HepG2 (cell line): ENCODE results near the gene GRHPR. TPM values are rescaled to one million over a fixed set of nuclear protein-coding genes. Genes with fewer than 3 reads are reported as not detected.

Experiments
- ATAC-seq: fragments of 200-7000 bp; cut with Tn5 transposase; 3 replicates; pipeline ENCODE4 v1.9.1; 2020; ENCODE audit warnings: mild to moderate bottlenecking, moderate library complexity
- BruUV-seq: library from RNA; stranded (reverse); fragments of 400-500 nt; replicated peaks from 2 replicates; lab custom pipeline; 2021; lab: Mats Ljungman, UMichigan
- CTCF ChIA-PET: fragments of 300-600 bp; formaldehyde crosslinking; extraction: SDS; loops from one replicate; lab custom pipeline; 2021; ENCODE audit warnings: low total read pairs, inconsistent platforms, low intra/inter-chr PET ratio; lab: Yijun Ruan, JAX
- POLR2A ChIA-PET: fragments of 350-600 bp; sonication (Branson Sonifier 250); formaldehyde crosslinking; loops from one replicate; lab custom pipeline; 2020; ENCODE audit warnings: antibody characterized with exemption, inconsistent platforms; lab: Yijun Ruan, JAX
- DNase-seq: peaks from one replicate; pipeline ENCODE4 v3.0.0-alpha.2; 2015; ENCODE audit warnings: low spot score
- FAIRE-seq: peaks from 3 replicates; lab custom pipeline; 2011; peaks lifted over from hg19 to GRCh38; lab: Jason Lieb, UNC
- H2AFZ ChIP-seq: one replicate; pipeline ENCODE4 v1.6.1; 2011; ENCODE audit warnings: low read length, inconsistent platforms
- H3K27ac ChIP-seq: fragments of 300-600 bp; 3 replicates; pipeline ENCODE4 v1.8.0; 2011; ENCODE audit warnings: mixed run types, mild to moderate bottlenecking, mixed read lengths, low read length, inconsistent platforms; ENCODE audit not compliant: insufficient read depth; ENCODE audit errors: extremely low read length
- H3K27me3 ChIP-seq, 2 experiments: fragments of 200-600 bp in 1 of 2; 2 replicates in 1 of 2; 3 replicates in 1 of 2; pipeline versions ENCODE4 v1.6.0 to v1.8.0; 2011; ENCODE audit warnings: low read length in 2 of 2, mild to moderate bottlenecking in 2 of 2, moderate library complexity in 2 of 2, inconsistent platforms in 1 of 2; ENCODE audit not compliant: insufficient read depth in 2 of 2, control insufficient read depth in 1 of 2
- H3K36me3 ChIP-seq, 2 experiments: fragments of 200-600 bp in 1 of 2; replicated peaks in 1 of 2; 2 replicates in 1 of 2; 3 replicates in 1 of 2; pipeline versions ENCODE4 v1.5.1 to v1.8.0; 2011; ENCODE audit warnings: low read length in 2 of 2, inconsistent platforms in 1 of 2; ENCODE audit not compliant: insufficient read depth in 2 of 2, control insufficient read depth in 1 of 2
- H3K4me1 ChIP-seq: 2 replicates; pipeline ENCODE4 v1.5.1; 2012; ENCODE audit warnings: low read length, inconsistent platforms; ENCODE audit not compliant: insufficient read depth
- H3K4me2 ChIP-seq: 2 replicates; pipeline ENCODE4 v1.6.0; 2011; ENCODE audit warnings: low read depth, low read length, inconsistent platforms
- H3K4me3 ChIP-seq, 3 experiments: fragments of 200-600 bp in 1 of 3; sonication (generic), shearing (Covaris generic) in 1 of 3; replicated peaks in 1 of 3; 2 replicates each; pipeline ENCODE4 v1.5.1; 2011 to 2016; ENCODE audit warnings: low read length in 3 of 3, inconsistent platforms in 2 of 3, low read depth in 2 of 3, mild to moderate bottlenecking in 2 of 3, control low read depth in 1 of 3, mixed read lengths in 1 of 3; ENCODE audit not compliant: insufficient read depth in 1 of 3
- H3K79me2 ChIP-seq: one replicate; pipeline ENCODE4 v1.6.1; 2011; ENCODE audit warnings: low read length, inconsistent platforms; ENCODE audit not compliant: insufficient read depth
- H3K9ac ChIP-seq: 2 replicates; pipeline ENCODE4 v1.6.0; 2011; ENCODE audit warnings: mild to moderate bottlenecking, low read depth, low read length, inconsistent platforms; ENCODE audit not compliant: insufficient read depth
- H3K9me3 ChIP-seq: 2 replicates; pipeline ENCODE4 v1.5.1; 2012; ENCODE audit warnings: mild to moderate bottlenecking, low read length
- H4K20me1 ChIP-seq: 2 replicates; pipeline ENCODE4 v1.6.0; 2011; ENCODE audit warnings: inconsistent platforms, mild to moderate bottlenecking, low read length, moderate library complexity; ENCODE audit not compliant: insufficient read depth
- GZF1 ChIP-seq: sonication (generic); formaldehyde crosslinking; IDR thresholded peaks from 2 replicates; pipeline ENCODE4 v1.5.1; 2020; ENCODE audit warnings: mild to moderate bottlenecking, missing genetic modification reagents
- MEF2D ChIP-seq: sonication (generic); formaldehyde crosslinking; IDR thresholded peaks from 2 replicates; pipeline ENCODE4 v1.5.1; 2020; ENCODE audit warnings: mild to moderate bottlenecking, missing genetic modification reagents
- SP5 ChIP-seq: IDR thresholded peaks from 2 replicates; pipeline ENCODE4 v1.6.1; 2016; ENCODE audit warnings: low read depth, borderline replicate concordance
- STAG1 ChIP-seq: sonication (generic); formaldehyde crosslinking; IDR thresholded peaks from 2 replicates; pipeline ENCODE4 v1.4.0; 2020; ENCODE audit warnings: missing genetic modification reagents
- WGBS: methylation state at CpG from one replicate; pipeline ENCODE4 v1.1.6; 2017; ENCODE audit warnings: low lambda C conversion rate; 5-methylcytosine and 5-hydroxymethylcytosine counted together
- in situ Hi-C: cut with HindIII; loops from 2 replicates; pipeline ENCODE4 v1.10.0; 2017; ENCODE audit warnings: low pct_unique_long_range_greater_than_20kb; ENCODE audit not compliant: extremely low pct_ligation_motif_present
- intact Hi-C: fragments of 100-400 bp; cut with micrococcal nuclease; formaldehyde crosslinking; loops from one replicate; pipeline ENCODE4 v1.10.0; 2022; ENCODE audit not compliant: unreplicated experiment
- polyA plus RNA-seq, 8 experiments: library from polyadenylated mRNA; depleted of rRNA in 3 of 8; stranded (reverse) in 7 of 8; unstranded in 1 of 8; fragments of >200 nt; fragmentation: Illumina TruSeq in 4 of 8; extraction: Trizol in 4 of 8; gene quantifications; 2 replicates each; pipeline versions ENCODE4 v1.2.1 to v1.2.3, GENCODE V29; 2011 to 2016; ENCODE audit warnings: low read depth in 4 of 8, missing spikeins in 1 of 8, mixed read lengths in 1 of 8; ENCODE audit not compliant: insufficient read depth in 1 of 8
- total RNA-seq, 5 experiments: library from RNA; depleted of rRNA; stranded (reverse); fragments of >200 nt; fragmentation: Illumina TruSeq; extraction: Trizol; gene quantifications; 2 replicates each; pipeline ENCODE4 v1.2.3, GENCODE V29; 2016; ENCODE audit warnings: low read depth in 1 of 5
- TF ChIP-seq, protein P1 (sequence below): sonication (generic); formaldehyde crosslinking; IDR thresholded peaks from 2 replicates; pipeline ENCODE4 v1.9.0; 2022; ENCODE audit warnings: missing genetic modification reagents, mild to moderate bottlenecking, borderline replicate concordance
- TF ChIP-seq, protein P2 (sequence below): sonication (generic); formaldehyde crosslinking; IDR thresholded peaks from 2 replicates; pipeline ENCODE4 v1.5.0; 2020; ENCODE audit warnings: mild to moderate bottlenecking, missing genetic modification reagents
- TF ChIP-seq, protein P3 (sequence below): sonication (generic); formaldehyde crosslinking; IDR thresholded peaks from 2 replicates; pipeline ENCODE4 v1.5.0; 2020; ENCODE audit warnings: mild to moderate bottlenecking, missing genetic modification reagents, moderate library complexity

The GRHPR gene
- total and polyA plus RNA-seq, 2 of the 13 experiments (the other 11 are each of a cell fraction or from before 2014, with no cell fraction given), result 113 to 115 TPM

DNA sequence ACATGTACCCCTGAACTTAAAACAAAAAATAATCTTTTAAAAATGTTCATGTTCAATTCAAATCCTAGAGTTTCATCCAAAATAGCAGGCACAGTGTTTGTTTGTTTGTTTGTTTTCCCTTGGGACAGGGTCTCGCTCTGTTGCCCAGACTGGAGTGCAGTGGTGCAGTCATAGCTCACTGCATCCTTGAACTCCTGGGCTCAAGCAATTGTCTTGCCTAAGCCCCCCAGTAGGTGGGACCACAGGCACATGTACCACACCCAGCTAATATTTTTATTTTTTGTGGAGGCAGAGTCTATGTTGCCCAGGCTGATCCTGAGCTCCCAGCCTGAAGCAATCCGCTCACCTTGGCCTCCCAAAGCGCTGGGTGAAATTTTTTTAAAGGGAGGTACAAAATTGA is 58.3 kb downstream of the GRHPR start:
- no peaks in the 10 kb centered on the region for H3K36me3 ChIP-seq
- H3K4me1 ChIP-seq, result peaks cover 34% of the 10 kb centered on the region
- CTCF ChIA-PET, result no interaction called here
- no peaks in the 10 kb centered on the region for H3K27me3 ChIP-seq
- H4K20me1 ChIP-seq, result no peaks in the 10 kb centered on the region
- H3K9me3 ChIP-seq, result no peaks in the 10 kb centered on the region
- WGBS, result 39% methylated on average over 3 of the region's 3 CpGs
- H3K4me2 ChIP-seq, result no peak overlapping the region
- H3K79me2 ChIP-seq, result no peaks in the 10 kb centered on the region
- no TSS peak for BruUV-seq
- no peak overlapping the region for H2AFZ ChIP-seq
- in situ Hi-C loops, result loop anchor here (5.0 to 25.0 kb wide), 5 partner anchors 112 to 882 kb away; partner anchors contain the start of genes SLC25A51 and TOMM5
- FAIRE-seq (no peak), DNase-seq (no peak), ATAC-seq (no peak)
- H3K9ac ChIP-seq, result no peak overlapping the region
- POLR2A ChIA-PET, result no interaction called here
- TF ChIP-seq, protein P1, sequence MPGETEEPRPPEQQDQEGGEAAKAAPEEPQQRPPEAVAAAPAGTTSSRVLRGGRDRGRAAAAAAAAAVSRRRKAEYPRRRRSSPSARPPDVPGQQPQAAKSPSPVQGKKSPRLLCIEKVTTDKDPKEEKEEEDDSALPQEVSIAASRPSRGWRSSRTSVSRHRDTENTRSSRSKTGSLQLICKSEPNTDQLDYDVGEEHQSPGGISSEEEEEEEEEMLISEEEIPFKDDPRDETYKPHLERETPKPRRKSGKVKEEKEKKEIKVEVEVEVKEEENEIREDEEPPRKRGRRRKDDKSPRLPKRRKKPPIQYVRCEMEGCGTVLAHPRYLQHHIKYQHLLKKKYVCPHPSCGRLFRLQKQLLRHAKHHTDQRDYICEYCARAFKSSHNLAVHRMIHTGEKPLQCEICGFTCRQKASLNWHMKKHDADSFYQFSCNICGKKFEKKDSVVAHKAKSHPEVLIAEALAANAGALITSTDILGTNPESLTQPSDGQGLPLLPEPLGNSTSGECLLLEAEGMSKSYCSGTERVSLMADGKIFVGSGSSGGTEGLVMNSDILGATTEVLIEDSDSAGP (CRISPR knock-in tag), result no peak
- TF ChIP-seq SP5 (no peak), GZF1 (CRISPR knock-in tag) (no peak), MEF2D (CRISPR knock-in tag) (no peak), STAG1 (CRISPR knock-in tag) (0 out of 2 replicates have a peak, but pooled peaks have one; percentile 15)
- TF ChIP-seq, protein P2, sequence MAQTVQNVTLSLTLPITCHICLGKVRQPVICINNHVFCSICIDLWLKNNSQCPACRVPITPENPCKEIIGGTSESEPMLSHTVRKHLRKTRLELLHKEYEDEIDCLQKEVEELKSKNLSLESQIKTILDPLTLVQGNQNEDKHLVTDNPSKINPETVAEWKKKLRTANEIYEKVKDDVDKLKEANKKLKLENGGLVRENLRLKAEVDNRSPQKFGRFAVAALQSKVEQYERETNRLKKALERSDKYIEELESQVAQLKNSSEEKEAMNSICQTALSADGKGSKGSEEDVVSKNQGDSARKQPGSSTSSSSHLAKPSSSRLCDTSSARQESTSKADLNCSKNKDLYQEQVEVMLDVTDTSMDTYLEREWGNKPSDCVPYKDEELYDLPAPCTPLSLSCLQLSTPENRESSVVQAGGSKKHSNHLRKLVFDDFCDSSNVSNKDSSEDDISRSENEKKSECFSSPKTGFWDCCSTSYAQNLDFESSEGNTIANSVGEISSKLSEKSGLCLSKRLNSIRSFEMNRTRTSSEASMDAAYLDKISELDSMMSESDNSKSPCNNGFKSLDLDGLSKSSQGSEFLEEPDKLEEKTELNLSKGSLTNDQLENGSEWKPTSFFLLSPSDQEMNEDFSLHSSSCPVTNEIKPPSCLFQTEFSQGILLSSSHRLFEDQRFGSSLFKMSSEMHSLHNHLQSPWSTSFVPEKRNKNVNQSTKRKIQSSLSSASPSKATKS (CRISPR knock-in tag), result no peak
- TF ChIP-seq, protein P3, sequence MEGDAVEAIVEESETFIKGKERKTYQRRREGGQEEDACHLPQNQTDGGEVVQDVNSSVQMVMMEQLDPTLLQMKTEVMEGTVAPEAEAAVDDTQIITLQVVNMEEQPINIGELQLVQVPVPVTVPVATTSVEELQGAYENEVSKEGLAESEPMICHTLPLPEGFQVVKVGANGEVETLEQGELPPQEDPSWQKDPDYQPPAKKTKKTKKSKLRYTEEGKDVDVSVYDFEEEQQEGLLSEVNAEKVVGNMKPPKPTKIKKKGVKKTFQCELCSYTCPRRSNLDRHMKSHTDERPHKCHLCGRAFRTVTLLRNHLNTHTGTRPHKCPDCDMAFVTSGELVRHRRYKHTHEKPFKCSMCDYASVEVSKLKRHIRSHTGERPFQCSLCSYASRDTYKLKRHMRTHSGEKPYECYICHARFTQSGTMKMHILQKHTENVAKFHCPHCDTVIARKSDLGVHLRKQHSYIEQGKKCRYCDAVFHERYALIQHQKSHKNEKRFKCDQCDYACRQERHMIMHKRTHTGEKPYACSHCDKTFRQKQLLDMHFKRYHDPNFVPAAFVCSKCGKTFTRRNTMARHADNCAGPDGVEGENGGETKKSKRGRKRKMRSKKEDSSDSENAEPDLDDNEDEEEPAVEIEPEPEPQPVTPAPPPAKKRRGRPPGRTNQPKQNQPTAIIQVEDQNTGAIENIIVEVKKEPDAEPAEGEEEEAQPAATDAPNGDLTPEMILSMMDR (CRISPR knock-in tag), result peak; percentile 31; the same call in 1 of the 2 replicates
- no peak overlapping the region for H3K4me3 ChIP-seq
- H3K27ac ChIP-seq, result no peak overlapping the region
- intact Hi-C loops, result loop anchor here (5.0 to 10.0 kb wide), 3 partner anchors 102 to 682 kb away; partner anchors contain the start of gene EXOSC3
